LNCAP (cell line): Measurements from ENCODE around the gene DDX1.

Experiments
- TF ChIP-seq, protein P1 (sequence below): fragments of 450-650 bp; IDR thresholded peaks from 2 replicates; pipeline ENCODE4 v1.5.1; 2017; ENCODE audit warnings: mild to moderate bottlenecking

The DDX1 gene

GRCh38 chr2:15649561-15650255, 58.0 kb downstream of the DDX1 start:
- TF ChIP-seq, protein P1, sequence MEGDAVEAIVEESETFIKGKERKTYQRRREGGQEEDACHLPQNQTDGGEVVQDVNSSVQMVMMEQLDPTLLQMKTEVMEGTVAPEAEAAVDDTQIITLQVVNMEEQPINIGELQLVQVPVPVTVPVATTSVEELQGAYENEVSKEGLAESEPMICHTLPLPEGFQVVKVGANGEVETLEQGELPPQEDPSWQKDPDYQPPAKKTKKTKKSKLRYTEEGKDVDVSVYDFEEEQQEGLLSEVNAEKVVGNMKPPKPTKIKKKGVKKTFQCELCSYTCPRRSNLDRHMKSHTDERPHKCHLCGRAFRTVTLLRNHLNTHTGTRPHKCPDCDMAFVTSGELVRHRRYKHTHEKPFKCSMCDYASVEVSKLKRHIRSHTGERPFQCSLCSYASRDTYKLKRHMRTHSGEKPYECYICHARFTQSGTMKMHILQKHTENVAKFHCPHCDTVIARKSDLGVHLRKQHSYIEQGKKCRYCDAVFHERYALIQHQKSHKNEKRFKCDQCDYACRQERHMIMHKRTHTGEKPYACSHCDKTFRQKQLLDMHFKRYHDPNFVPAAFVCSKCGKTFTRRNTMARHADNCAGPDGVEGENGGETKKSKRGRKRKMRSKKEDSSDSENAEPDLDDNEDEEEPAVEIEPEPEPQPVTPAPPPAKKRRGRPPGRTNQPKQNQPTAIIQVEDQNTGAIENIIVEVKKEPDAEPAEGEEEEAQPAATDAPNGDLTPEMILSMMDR, result no peak

- TF ChIP-seq, protein P1, result no peak
Observed at GRCh38 chr2:15650616-15651366, 59.1 kb downstream of the DDX1 start.

GRCh38 chr2:15651367-15651727, 59.7 kb downstream of the DDX1 start:
- TF ChIP-seq, protein P1, result no peak

- TF ChIP-seq, protein P1, result no peak
Observed at GRCh38 chr2:15652252-15652651, 60.6 kb downstream of the DDX1 start.

- TF ChIP-seq, protein P1, result no peak
Observed at GRCh38 chr2:15652801-15653200, 61.1 kb downstream of the DDX1 start.

GRCh38 chr2:15653806-15654726, 62.4 kb downstream of the DDX1 start:
- TF ChIP-seq, protein P1, result no peak

DNA sequence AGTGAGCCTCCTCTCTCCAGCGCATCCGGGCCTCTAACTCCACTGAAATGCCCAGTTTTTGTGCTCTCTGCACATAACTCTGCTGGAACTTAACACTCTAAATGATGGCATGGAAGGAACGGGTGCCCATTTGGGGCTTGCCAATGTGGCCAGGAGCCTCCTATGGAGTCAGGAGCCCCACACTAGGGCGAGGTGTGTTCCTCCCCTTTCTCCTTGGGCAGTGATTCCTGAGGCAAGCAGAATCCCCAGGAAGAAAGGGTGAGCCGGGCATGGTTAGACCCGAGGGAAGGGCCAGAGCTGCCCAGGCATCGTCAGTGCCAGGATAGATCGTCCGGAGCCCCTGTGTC, 63.0 kb downstream of the DDX1 start:
- TF ChIP-seq, protein P1, result no peak
